GM18861 (cell line): ENCODE results near the gene BLTP2.
"Not testable (repeated sequence)": the region's sequence is repeated elsewhere in the genome, so short reads cannot be mapped to it uniquely, and the experiment has no call there.

ENCODE experiments used
- ATAC-seq: cut with Tn5 transposase; IDR thresholded peaks from one replicate; pipeline ENCODE4 v1.9.1; 2021; ENCODE audit not compliant: unreplicated experiment

Gene BLTP2

GRCh38 chr17:28648698-28649097 lies 3.7 kb upstream of the BLTP2 start:
- no peak for ATAC-seq

- ATAC-seq = no peak
Observed at GRCh38 chr17:28646039-28646754, 1.2 kb upstream of the BLTP2 start.

GRCh38 chr17:28645576-28645939 lies 600 bp upstream of the BLTP2 start:
- ATAC-seq = no peak

- no peak for ATAC-seq
Observed at GRCh38 chr17:28643983-28644786, 773 bp downstream of the BLTP2 start.

- no peak for ATAC-seq
Observed at GRCh38 chr17:28641579-28641978, 3.4 kb downstream of the BLTP2 start.

GRCh38 chr17:28635506-28635905 lies 9.5 kb downstream of the BLTP2 start:
- ATAC-seq = no peak

- no peak for ATAC-seq
Observed at GRCh38 chr17:28634206-28634865, 10.6 kb downstream of the BLTP2 start.

- no peak for ATAC-seq
Observed at GRCh38 chr17:28626818-28627217, 18.1 kb downstream of the BLTP2 start.

- ATAC-seq = no peak
Observed at GRCh38 chr17:28624148-28624547, 20.8 kb downstream of the BLTP2 start.

- no peak for ATAC-seq
Observed at GRCh38 chr17:28623696-28624095, 21.3 kb downstream of the BLTP2 start.

GRCh38 chr17:28622186-28622585 lies 22.8 kb downstream of the BLTP2 start:
- ATAC-seq = no peak

GRCh38 chr17:28620010-28620409 lies 24.9 kb downstream of the BLTP2 start:
- no peak for ATAC-seq

- no peak for ATAC-seq
Observed at GRCh38 chr17:28618464-28618863, 26.5 kb downstream of the BLTP2 start.

GRCh38 chr17:28616281-28616680 lies 28.7 kb downstream of the BLTP2 start:
- no peak for ATAC-seq

- ATAC-seq = no peak
Observed at GRCh38 chr17:28615260-28615940, 29.6 kb downstream of the BLTP2 start.

GRCh38 chr17:28613931-28614381 lies 31.0 kb downstream of the BLTP2 start, which contains the start of gene RSKR:
RSKR (minus strand) TSS chr17:28614185; CDS start chr17:28614161, 24 bp downstream.
- ATAC-seq = no peak

GRCh38 chr17:28612936-28613872 lies 31.8 kb downstream of the BLTP2 start:
- no peak for ATAC-seq

GRCh38 chr17:28612531-28612930 lies 32.4 kb downstream of the BLTP2 start:
- ATAC-seq = no peak

- no peak for ATAC-seq
Observed at GRCh38 chr17:28610376-28610775, 34.6 kb downstream of the BLTP2 start.

- not testable (repeated sequence) for ATAC-seq
Observed at GRCh38 chr17:28604031-28604430, 40.9 kb downstream of the BLTP2 start.
